Neural crest cell (in vitro differentiated cells): Measurements from ENCODE around the gene MICAL2. TPM values are rescaled to one million over a fixed set of nuclear protein-coding genes. Genes with fewer than 3 reads are reported as not detected.

ENCODE experiments used
- DNase-seq: peaks from one replicate; pipeline ENCODE4 v3.0.0; 2021; ENCODE audit warnings: low read depth, mixed read lengths, low spot score
- H3K27ac Mint-ChIP-seq: one replicate; pipeline ENCODE4 v1.8.0; 2021; ENCODE audit warnings: mild to moderate bottlenecking, mixed read lengths; ENCODE audit not compliant: unreplicated experiment
- H3K27me3 Mint-ChIP-seq: 2 replicates; pipeline ENCODE4 v1.8.0; 2021; ENCODE audit warnings: low read depth, mild to moderate bottlenecking, mixed read lengths
- H3K36me3 Mint-ChIP-seq: 2 replicates; pipeline ENCODE4 v1.8.0; 2021; ENCODE audit warnings: low read depth, mild to moderate bottlenecking, mixed read lengths
- H3K4me1 Mint-ChIP-seq: 2 replicates; pipeline ENCODE4 v1.8.0; 2021; ENCODE audit warnings: mixed read lengths
- H3K4me3 Mint-ChIP-seq: one replicate; pipeline ENCODE4 v1.8.0; 2021; ENCODE audit warnings: mild to moderate bottlenecking, mixed read lengths
- H3K9me3 Mint-ChIP-seq: 2 replicates; pipeline ENCODE4 v1.8.0; 2021; ENCODE audit warnings: mixed read lengths
- total RNA-seq: library from RNA; stranded (reverse); gene quantifications from 2 replicates; pipeline ENCODE4 v1.2.1, GENCODE V29; 2021
- TF ChIP-seq, protein P1 (sequence below): fragments of 200-600 bp; sonication (generic); conservative IDR thresholded peaks from 2 replicates; pipeline ENCODE4 v1.5.0; 2021; ENCODE audit warnings: antibody characterized with exemption, mild to moderate bottlenecking

Gene MICAL2
- total RNA-seq, 1 donor from 2014 or later = 1.1 TPM

DNA sequence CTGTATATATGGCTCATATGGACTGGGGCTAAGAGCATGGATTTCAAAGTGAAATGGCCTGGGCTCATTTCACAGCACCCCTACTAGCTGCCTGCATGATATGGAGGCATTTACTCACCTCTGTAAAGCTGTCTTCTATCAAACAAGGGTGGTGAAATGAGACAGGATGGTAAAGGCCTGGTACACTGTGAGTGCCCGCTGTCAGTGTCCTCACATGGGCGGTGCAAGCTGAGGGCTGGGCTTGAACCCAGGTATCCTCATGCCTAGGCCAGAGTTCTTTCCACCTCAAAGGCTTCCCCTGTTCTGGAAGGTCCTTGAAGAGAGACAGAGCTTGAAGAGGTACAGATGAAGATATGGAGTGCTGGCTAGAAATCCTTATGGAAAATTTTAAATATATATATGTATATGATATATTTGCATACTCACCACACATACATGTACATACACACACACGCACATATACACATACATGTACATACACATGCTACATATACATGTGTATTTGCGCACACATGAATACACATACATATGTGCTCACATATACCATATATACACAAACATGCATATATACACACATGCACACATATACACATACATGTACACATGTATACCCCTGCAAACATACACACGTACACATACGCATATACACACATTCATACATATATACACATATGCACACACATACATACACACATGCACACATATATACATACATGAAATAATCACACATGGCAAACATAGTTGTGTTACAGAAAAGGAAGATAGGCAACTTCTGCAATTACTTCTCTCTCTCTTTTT, 44.7 kb downstream of the MICAL2 start:
- no peaks in the 10 kb centered on the region for H3K9me3 Mint-ChIP-seq
- TF ChIP-seq, protein P1, sequence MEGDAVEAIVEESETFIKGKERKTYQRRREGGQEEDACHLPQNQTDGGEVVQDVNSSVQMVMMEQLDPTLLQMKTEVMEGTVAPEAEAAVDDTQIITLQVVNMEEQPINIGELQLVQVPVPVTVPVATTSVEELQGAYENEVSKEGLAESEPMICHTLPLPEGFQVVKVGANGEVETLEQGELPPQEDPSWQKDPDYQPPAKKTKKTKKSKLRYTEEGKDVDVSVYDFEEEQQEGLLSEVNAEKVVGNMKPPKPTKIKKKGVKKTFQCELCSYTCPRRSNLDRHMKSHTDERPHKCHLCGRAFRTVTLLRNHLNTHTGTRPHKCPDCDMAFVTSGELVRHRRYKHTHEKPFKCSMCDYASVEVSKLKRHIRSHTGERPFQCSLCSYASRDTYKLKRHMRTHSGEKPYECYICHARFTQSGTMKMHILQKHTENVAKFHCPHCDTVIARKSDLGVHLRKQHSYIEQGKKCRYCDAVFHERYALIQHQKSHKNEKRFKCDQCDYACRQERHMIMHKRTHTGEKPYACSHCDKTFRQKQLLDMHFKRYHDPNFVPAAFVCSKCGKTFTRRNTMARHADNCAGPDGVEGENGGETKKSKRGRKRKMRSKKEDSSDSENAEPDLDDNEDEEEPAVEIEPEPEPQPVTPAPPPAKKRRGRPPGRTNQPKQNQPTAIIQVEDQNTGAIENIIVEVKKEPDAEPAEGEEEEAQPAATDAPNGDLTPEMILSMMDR = no peak
- DNase-seq = no peak
- H3K36me3 Mint-ChIP-seq = no peaks in the 10 kb centered on the region
- H3K27ac Mint-ChIP-seq = no peak overlapping the region
- no peak overlapping the region for H3K4me3 Mint-ChIP-seq
- peaks cover 5% of the 10 kb centered on the region for H3K4me1 Mint-ChIP-seq
- no peaks in the 10 kb centered on the region for H3K27me3 Mint-ChIP-seq

DNA sequence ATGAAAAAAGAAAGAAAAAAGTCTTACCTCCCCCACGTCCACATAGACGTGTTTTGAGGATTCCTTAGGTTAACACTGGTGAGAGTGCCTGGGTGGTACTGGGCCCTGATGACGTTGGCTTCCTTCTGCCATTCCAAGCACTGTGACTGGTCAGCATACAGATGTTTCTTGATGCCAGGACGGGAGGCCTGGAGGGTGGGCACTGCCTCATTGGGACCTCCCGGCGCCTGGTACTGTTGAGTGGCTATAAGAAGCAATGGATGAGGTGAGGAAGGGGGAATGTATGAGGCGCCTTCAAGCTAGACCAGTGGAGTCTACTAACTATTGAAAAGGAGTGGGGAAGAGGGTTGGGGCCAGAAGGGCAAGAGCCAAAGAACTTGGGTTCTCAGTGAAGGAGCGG, 45.3 kb downstream of the MICAL2 start:
- TF ChIP-seq, protein P1 = no peak
- Mint-ChIP-seq H3K9me3 (no peaks in the 10 kb centered on the region), H3K27ac (no peak overlapping the region), H3K4me1 (peaks cover 5% of the 10 kb centered on the region), H3K36me3 (no peaks in the 10 kb centered on the region), H3K4me3 (no peak overlapping the region), H3K27me3 (no peaks in the 10 kb centered on the region)
- DNase-seq = no peak

DNA sequence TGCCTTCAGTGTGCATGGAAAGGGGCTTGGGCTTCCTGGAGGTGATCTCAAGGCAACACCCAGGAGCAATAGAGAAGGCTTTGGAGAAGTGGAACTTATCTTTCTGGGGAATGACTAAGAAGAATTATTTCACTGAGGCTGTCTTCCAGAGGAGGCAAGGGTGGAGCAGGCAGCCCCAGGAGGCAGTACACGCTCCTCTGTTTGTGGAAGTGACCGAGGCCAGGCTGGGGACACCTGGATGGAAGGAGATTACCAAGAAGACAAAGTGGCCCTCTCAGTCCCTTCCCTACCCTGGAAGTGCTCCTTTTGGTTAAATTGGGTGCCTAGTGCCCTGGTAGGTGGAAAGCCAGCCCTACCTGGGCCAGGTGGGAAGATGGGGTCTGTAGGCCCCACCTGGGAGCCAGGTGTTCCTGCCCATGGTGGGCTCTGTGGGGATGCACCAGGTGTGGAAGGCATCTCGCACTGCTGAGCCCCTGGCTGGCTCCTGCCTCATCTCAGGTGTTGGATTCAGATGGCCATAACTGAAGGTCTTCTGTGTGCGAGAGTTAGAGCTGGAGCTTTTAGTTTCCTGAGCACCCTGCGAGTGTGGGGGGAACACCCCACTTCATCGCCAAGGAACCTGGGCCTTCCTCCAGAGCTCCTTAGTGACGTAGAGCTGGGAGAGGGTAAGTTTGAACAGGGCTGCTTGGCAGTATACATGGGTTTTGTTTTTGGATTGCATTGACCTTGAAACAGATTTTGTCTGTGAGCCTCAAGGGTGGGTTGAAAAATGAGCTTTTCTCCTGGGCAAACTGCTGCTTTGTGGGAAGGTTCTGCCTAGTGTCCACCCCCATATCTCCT, 46.1 kb downstream of the MICAL2 start:
- Mint-ChIP-seq H3K4me1 (peaks cover 5% of the 10 kb centered on the region), H3K27me3 (no peaks in the 10 kb centered on the region), H3K4me3 (no peak overlapping the region), H3K9me3 (no peaks in the 10 kb centered on the region), H3K27ac (no peak overlapping the region), H3K36me3 (no peaks in the 10 kb centered on the region)
- DNase-seq = no peak
- TF ChIP-seq, protein P1 = no peak

DNA sequence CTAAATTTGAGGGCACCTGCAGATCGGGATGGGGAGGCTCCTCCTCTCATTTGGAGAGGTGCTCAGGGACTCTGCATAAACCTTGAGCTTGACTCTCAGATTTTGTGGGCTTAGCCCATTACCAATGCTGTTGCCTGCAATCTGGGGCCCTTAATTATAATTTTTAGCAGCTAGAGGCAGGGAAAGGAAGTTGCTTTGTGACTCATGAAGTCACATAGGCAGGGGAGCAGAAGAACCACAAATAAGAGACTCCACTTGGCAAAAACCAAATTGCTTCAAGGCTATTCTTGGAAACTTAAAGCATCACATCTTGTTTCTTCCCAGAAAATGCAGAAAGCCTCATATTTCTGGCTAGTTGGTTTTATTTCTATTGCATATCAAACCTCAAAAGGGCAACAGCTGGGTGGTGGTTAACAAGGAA, 46.9 kb downstream of the MICAL2 start:
- no peak overlapping the region for H3K27ac Mint-ChIP-seq
- TF ChIP-seq, protein P1 = no peak

DNA sequence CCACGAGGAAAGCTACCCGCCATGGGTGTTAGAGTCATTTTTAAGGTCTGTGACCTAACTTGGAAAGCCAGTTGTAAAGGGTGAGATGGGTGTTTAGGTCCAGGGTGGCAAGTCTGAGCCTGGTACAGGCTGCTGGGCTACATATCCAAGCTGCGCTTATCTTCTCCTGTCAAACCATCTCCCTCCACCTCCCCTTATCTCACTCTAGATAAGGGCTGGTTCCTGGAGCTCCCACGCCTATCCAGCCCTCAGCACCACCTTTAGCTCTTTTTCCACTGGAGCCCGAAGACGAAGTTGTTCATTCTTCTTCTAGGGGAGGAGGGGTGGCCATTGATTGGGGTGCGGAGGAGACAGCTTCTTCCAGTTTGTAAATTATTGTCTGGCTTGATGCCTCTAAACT, 48.5 kb downstream of the MICAL2 start:
- H3K4me1 Mint-ChIP-seq = peaks cover 7% of the 10 kb centered on the region
- H3K27ac Mint-ChIP-seq = no peak overlapping the region
- TF ChIP-seq, protein P1 = no peak
- no peaks in the 10 kb centered on the region for H3K36me3 Mint-ChIP-seq
- H3K27me3 Mint-ChIP-seq = no peaks in the 10 kb centered on the region
- no peak overlapping the region for H3K4me3 Mint-ChIP-seq
- DNase-seq = no peak
- H3K9me3 Mint-ChIP-seq = no peaks in the 10 kb centered on the region

More for the DNA sequence above, 46.9 kb downstream of the MICAL2 start:
- peaks cover 5% of the 10 kb centered on the region for H3K4me1 Mint-ChIP-seq
- H3K36me3 Mint-ChIP-seq = no peaks in the 10 kb centered on the region
- no peaks in the 10 kb centered on the region for H3K9me3 Mint-ChIP-seq
- no peaks in the 10 kb centered on the region for H3K27me3 Mint-ChIP-seq
- H3K4me3 Mint-ChIP-seq = no peak overlapping the region
- no peak for DNase-seq
